Right hindlimb (tissue), 1 donor: ENCODE data around the gene FAM131C.
"Not testable (repeated sequence)": the region's sequence is repeated elsewhere in the genome, so short reads cannot be mapped to it uniquely, and the experiment has no call there.

Experiments
- DNase-seq: peaks from one replicate; pipeline ENCODE4 v3.0.0-alpha.2; 2018

The FAM131C gene

DNA sequence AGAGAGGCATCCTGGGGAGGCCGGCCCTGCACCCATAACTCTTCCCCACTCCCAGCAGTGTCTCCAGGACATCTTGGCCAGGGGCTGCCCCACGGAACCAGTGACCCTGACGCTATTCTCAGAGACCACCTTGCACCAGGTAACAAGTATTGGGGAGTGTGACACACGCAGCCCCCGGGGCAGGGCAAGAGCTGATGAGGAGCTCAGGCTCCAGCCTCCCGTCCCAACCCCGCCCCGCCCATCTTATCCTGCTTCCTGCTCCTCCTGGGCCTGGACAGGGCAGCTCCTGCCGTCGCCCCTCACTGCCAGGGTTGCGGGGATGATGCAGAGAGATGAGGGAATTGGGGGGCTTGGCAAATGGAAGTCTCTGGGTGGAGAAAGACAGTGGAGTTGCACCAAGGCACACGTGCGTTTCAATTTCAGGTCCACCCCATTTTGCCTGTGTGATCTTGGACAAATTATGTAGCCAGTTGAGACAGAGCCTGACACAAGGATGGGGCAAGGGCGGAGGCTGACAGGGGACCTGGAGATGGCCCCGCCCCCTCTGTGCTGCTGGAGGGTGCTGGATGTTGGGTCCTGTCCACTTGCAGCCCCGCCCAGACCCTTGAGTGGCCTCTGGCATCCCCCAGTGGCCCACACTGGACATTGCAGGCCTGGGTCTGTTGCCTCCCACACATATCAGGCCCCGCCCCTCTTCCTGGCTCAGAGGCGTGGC is 40.9 kb downstream of the FAM131C start:
- peak; percentile 86 for DNase-seq

DNA sequence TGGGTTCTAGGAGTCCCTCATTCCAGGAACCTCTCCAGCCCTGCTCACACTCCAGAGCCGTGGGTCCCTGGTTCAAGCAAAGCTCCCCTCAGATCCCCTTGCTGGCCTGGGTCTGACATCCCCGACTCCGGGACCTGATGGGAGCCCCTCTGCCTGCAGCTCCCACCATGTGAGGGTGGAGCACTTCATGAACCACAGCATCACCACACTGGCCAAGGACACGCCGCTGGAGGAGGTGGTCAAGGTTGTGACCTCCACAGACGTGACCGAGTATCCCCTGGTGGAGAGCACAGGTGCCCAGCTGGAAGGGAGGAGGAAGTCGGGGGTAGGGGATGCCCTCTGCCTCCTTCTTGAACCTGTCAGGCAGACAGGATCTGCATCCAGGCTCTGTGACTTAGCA is 41.9 kb downstream of the FAM131C start:
- DNase-seq: no peak

DNA sequence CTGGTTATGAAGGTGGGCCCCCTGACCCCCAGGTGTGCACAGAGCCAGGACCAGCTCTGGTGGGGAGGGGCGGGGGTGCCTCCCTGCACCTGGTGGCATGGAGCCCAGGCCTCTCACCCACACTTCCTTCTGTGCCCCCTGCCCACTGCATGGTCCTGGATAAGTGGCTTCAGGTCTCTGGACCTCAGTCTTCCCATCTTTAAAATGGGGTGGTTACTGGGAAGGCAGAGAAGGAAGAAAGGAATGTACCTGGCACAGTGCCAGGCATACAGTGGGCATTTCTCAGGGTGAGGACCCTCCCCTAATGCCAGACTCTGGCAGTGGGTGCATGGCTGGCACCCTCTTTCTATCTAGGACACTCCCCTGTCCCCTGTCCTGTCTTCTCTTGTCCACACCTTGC is 44.2 kb downstream of the FAM131C start:
- no peak for DNase-seq

DNA sequence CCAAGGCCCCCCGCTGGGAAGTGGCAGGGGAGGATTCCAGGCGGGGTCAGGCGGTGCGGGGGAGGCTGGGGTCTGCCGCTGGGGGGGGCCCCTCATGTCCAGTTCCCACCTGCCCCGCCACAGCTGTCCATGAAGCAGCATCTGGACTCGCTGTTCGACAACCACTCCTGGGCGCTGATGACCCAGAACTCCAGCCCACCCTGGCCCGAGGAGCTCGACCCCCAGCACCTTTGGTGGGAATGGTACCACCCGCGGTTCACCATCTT is 44.5 kb downstream of the FAM131C start:
- DNase-seq: not testable (repeated sequence)

DNA sequence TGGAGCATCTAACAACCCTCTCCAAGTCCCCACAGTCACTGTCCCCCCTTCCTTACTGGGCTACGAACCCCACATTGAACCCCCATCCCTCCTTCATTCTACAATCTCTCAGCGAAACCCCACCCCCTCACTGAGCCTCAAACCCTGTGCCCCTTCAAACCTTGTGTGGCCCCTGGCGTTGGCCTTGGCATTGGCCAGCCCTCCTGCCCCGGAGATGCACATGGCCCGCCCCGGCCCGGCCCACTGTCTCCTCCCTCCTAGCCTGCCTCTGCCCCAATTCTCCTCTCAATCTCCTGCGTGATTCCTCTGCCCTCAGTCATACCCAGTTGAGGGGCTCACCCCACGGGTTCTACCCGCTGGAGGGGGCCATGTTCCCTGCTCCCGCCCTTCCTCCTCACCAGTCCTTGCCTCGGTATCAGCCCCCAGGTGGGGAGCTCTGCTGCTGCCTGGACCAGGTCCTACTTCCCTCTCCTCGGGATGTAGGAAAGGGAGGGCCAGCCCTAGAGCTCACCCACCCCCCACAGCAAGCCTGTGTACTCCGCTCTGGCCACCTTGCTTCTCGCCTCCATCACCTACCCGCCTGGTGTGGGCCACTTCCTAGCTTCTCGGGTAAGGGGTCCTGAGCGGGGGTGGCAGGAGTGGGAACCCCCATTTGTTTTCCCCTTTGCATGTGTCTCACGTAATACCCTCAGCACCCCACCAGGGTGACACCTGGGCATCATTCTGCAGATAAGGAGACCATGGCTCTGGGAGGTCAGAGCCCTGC is 45.0 kb downstream of the FAM131C start:
- DNase-seq: no peak

DNA sequence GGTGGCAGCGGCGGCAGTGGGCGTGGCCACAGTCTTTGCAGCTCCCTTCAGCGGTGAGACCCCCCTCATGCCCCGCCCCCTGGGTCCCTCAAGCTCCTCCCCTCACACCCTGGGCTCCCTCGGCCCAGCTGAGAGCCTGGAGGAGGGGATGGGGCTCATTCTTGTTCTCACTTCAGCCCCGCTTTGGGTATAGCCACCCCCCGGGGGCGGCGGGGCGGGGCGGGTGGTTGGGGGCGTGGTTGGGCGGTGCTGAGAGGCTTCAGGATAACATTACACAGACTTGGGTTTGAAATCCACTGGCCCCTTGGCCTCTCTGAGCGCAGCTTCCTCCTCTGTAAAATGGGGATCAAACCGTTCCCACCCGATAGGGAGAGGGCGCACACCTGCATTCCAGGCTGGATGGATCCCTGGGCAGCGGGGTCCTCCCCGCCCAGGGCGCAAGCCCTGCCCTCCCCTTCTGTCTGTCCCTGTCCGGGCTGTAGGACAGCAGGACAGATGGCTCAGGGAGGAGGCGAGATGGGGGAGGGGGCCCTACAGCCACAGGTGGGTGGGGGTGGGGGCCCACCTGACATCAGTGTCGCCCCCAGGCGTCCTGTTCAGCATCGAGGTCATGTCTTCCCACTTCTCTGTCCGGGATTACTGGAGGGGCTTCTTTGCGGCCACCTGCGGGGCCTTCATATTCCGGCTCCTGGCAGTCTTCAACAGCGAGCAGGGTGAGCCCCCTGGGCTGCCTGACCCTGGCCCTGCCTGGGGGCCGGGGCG is 46.5 kb downstream of the FAM131C start:
- DNase-seq: no peak

DNA sequence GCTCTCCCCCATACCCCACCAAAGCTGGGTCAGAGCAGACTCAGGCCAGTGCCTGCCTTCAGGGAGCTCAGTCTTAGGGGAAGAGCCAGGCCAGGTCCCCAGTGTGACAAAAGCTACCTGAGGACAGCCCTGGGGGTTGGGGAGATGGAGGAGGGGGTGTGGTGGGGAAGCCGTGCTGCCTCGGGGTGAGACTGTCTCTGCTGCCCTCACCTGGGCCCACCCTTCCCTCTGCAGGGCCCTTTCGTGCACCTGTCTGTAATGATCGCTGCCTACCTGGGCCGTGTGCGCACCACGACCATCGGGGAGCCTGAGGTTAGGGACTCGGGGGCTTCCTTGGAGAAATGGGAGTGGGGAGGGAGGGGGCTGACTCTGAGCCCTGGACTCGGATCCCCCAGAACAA is 47.1 kb downstream of the FAM131C start:
- not testable (repeated sequence) for DNase-seq

DNA sequence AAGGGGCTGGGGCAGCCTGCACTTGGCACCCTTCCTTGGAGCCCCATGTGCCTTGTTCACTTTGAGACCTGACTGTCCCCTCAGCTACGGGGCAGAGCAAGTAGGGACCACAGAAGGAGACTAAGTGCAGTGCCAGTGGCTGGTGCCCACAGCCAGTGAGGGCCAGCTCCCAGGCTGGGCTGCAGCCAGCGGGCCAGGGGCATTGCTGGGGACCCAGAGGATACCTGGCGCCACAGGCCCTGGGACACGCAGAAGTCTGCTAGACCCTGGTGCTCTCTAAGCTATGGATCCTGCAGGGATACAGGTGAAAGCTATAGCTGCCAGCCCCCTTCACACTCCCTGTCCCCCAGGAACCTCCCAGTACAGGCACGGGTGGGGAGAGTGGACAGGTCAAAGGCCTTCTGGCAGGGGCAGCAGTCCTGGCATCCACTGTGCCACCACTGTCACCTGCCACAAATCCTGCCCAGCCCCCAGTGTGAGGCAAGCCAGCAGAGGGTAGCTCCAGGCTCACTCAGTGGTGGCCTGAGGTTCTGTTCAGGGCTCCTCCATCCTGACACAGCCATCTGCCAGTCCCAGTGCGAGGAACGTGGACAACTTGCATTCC is 50.3 kb downstream of the FAM131C start:
- DNase-seq: no peak

DNA sequence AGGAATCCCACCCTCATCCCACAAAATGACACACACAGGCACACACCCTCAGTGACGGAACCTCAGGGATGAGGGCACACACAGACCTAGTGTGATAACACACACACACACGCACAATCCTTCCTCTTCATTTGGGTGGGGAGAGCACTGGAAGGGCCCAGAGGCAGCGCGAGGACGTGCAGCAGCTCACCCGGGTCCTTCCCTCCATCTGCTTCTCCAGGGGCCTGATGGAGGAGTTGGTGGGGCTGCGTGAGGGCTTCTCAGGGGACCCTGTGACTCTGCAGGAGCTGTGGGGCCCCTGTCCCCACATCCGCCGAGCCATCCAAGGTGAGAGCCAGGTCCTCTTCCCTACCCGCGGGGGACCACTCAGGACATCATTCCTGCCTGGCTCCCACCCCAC is 51.1 kb downstream of the FAM131C start:
- DNase-seq: no peak

DNA sequence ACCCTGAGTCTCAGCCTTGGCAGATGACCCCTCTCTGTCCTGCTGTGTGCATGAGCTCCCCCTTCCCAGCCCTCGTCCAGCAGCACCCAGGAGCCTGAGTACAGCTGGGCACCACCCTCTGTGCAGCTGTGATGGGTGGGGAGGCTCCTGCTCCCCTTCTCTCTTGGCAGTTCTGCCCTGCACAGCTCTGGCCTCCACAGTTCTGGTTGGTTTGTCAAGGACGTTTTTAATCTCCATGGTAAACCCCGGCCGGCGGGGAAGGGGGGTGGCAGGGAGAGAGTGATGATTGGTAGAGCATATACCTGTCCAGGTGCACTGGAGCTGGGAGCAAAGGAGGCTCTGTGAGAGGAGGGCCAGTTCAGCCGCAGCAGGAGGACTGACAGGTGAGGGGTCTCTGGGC is 51.8 kb downstream of the FAM131C start, which contains the start of gene CLCNKA:
TSS of gene CLCNKA (plus strand) at position 356 of the 400 bp plus-strand sequence. CDS start 584 bp downstream, outside the sequence.
- no peak for DNase-seq

DNA sequence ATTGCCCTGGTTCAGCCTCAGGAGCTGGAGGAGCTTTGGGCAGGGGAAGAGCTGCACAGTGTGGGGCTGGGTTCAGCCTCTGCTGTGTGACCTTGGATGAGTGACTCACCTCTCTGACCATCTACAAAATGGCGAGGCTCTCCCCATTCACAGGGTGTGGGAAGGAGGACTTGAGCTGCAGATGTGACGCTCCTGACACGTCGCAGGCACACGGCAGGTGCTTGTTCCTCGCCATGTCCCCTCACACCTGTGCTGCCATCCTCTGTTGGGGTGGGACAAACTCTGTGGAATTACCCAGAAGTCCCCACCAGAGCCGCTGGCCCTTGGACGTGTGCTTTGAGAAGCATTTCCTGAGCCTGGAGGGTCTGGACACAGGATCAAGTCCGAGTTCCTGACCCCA is 52.6 kb downstream of the FAM131C start:
- not testable (repeated sequence) for DNase-seq

DNA sequence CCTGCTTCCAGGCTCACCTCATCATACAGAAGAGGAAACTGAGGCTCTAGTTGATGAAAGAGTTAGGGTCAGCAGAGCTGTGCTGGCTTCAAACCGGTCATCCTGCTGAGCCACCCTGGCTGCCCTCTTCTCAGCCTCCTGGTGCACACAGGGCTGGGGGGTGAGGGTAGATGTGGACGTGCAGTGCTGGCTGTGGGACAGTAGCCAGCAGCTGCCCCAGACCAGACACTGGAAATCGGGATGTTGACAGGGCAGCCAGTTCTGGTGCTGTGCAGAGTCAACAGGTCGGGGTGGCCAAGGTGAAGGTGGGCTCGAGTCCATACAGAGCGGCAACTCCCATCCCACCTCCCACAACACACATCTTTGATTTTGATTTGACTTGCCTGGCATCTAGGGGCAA is 53.1 kb downstream of the FAM131C start:
- DNase-seq: no peak

DNA sequence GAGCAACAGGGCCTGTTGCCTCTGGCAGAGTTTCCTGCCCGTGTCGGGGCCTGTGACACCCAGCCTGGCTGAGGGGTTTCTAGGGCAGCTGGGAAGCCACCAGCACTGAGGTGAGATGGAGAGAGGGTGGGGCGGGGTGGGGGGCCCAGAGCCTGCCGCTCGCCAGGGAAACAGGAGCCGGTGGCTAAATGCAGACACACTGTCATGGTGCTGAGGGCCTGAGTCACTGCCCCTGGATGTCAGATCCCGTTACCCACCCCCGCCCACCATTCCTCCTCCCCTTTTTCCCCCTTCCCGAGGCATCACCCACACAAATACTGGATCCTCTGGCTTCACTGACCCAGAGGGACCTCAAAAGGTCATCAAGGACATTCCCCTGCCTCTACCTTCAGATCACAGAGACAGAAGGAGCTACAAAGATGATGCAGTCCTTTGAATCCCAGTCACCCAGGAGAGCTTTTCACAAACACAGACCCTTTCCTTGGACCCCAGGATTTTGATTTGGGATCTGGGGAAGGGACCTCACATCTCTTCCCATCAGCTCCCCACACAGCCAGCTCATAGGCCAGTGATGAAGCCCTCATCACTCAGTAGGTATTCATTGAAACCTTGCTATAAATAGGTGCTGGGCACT is 53.7 kb downstream of the FAM131C start:
- DNase-seq: peak; percentile 54

DNA sequence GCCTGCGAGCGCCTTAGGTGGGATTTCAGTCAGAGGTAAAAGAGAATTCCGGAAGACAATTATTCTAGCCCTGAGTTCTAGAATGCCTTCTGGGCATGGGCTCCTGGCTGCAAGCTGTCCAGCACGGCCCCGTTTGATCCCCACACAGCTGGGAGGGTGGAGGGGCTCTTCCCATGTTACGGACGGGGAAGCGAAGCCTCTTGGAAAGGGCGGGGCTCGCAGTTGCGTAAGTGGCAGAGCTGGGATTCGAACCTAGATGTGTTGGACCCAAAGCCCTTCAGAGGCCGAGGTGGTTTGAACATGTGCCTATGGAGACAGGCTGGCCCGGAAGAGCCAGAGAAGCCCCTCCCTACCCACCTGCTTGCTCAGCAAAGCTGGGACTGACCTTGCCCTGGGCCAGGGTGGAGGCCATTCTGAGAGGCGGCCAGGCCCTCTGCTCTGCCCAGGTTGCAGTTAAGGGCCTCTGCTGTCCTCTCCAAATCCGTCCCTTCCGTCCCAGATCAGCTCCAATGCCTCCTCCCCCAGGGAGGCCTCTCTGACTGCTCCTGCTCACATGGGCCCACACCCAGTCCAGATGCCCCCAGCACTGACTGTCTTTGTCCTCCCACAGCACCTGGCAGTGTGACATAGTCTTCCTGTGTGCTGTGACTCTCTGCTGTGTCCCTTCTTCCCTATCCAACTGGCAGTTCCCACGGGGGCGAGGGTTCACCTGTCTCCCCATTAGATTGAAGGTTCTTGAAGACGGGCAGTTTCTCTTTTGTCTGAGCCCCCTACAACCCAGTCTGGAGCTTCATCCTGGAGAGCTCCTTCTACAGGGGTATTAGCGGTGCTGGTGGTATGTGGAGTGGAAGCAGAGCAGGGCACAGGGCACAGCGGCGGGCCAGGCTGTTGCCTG is 54.5 kb downstream of the FAM131C start:
- DNase-seq: no peak

DNA sequence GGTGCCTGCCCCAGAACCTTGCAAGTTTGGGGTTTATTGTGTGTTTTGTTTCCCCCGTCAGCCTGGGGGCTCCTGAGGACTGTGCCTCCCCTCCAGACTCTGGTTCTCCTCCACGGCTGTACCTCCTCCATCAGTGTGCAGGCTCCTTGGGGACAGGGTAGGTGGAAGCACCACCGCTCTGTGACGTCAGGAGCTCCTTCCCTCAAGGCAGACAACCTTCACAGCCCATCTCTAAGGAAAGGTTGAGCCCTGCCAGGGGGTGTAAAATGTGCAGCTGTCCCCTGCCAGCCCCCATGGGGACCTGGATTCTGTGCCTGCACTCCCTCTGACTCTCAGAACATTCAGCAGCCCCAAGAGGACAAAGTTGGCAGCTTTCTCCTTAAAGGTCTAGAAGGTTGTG is 55.1 kb downstream of the FAM131C start:
- no peak for DNase-seq

DNA sequence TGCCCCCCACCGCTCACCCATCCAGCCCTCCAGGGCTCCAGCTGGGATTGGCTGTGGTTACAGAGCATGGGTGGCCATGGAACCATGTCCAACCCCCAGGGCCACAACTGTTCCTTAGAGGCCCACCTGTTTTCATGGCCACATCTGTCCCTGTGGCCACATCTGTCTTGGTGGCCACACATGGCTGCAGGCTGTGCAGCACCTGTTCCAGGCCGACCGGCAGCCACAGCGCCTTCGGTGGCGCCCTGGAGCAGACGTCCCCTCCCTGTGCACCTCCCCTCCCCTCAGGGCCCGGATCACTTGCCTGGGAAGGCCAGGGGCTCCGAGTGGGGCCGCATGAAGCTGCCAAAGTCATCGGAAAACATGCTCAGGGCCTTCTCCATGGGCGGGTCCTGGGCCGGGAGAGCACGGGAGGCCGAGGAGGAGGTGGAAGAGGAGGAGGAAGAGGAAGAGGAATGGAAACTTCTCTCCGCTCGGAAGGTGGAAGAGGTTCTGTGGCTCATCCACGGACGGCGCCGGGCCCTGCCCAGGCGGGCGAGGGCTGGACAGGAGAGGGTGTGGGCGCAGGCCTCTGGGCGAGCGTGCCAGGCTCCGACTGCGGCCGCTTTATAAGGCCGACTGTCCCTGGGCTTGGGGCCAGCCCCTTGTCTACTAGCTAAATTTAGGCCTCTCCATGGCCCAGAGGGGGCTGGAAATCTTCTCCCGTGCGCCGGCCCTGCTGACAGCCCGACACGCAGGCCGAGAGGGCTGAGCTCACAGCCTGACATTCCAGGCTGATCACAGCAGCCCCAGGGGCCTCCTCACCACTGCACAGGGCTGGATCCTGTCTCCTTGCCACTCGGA is 55.8 kb downstream of the FAM131C start, which contains the start of gene HSPB7:
TSS of gene HSPB7 (minus strand) at position 583 of the 843 bp plus-strand sequence. CDS start at position 503, 80 bp downstream.
- DNase-seq: peak; percentile 92

DNA sequence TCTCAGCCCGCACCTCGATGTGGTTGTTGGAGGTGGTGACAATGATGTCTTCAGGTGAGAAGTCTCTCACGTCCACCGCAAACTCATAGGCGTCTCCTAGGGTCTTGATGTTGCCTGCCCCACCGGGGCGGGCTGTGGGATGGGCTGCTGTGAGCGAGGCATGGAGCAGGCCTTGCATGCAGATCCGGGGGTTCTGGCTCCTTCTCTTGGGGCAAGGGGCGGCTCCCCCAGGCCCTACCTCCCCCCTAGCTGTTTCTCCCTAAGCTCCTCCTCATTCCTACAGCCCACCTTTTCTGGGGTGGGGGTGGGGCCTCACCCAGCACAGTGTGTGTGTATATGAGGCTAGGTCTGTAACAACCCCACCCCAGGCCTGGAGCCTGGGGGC is 56.4 kb downstream of the FAM131C start:
- no peak for DNase-seq

DNA sequence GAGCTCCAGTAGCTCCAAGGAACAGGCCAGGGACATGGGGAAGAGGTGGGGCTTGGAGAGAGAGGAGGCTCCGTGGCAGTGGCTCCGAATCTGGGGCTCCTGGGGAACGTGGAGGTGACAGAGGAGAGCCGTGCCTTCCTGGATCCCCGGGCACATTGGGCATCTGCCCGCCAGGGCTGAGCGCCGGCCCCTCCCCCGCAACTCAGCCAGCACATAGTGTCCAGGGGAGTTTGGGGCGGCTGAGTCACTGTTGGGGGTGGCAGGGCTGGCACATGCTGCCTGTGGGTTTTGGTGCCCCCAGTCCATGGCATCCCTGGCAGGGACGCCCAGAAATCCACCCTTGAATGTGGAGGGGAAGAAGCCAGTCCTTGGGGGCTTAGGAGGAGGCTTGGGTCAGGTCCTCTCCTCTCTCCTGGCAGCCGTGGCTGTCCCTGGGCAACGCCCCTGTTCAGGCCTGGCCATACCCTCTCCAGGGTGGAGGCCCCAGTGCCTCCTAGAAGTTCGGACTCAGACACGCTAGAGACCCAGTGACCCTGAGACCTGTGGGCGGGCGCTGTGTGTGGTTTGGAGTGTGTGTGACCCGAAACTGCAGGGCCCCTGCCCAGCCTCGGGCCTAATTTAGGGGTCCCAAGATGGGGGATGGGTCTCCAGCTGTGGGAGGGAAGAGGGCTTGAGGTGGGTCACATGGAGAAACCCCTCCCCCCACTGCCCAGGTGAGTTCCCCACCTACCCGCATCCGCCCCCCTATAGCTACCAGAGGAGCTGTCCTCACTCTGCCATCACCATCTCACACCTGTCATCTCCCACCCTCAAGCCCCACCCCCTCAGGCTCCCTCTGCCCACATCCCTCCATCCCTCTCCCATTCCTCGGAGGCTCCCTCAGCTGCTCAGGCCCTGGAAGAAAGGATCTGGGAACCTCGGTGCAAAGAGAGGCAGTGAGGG is 57.2 kb downstream of the FAM131C start:
- DNase-seq: no peak

DNA sequence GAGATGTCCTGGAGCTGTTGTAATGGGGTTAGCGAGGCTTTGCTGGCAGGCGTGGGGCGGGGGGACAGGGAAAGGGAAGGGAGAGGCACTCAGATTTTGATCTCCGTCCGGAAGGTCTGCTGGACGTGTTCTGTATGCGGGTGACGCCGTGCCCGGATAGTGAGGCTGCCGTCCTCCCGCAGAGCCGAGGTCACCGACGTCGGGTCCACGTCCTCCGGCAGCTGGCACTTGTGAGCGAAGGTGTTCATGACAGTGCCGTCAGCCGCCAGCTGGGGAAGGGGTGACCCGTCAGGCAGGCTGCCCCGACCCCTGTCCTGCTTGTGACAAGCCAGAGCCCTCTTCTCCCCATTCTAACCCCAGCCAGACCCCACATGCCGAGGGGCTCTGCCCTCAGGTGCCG is 58.0 kb downstream of the FAM131C start:
- DNase-seq: no peak
